HL-60 (cell line): ENCODE data around the gene NLRX1.

Experiments
- DNase-seq, 2 experiments: peaks; one replicate each; pipeline ENCODE4 v3.0.0-alpha.2; 2010 to 2020; ENCODE audit warnings: low read depth in 1 of 2, low spot score in 1 of 2
- H3K27ac ChIP-seq: fragments of 250-450 bp; sonication (Bioruptor Pico); replicated peaks from 2 replicates; pipeline ENCODE4 v1.5.1; 2020; ENCODE audit warnings: mild to moderate bottlenecking, moderate library complexity
- H3K27me3 ChIP-seq: fragments of 250-450 bp; sonication (Bioruptor Pico); 2 replicates; pipeline ENCODE4 v1.5.1; 2021; ENCODE audit warnings: mild to moderate bottlenecking, moderate library complexity; ENCODE audit not compliant: insufficient read depth, poor library complexity, severe bottlenecking
- H3K4me3 ChIP-seq: replicated peaks from 2 replicates; pipeline ENCODE4 v1.5.1; 2011; ENCODE audit warnings: mild to moderate bottlenecking, control low read depth, low read length; ENCODE audit not compliant: insufficient read depth
- GABPA ChIP-seq: IDR thresholded peaks from 2 replicates; pipeline ENCODE4 v1.6.1; 2012; ENCODE audit warnings: low read depth
- POLR2AphosphoS5 ChIP-seq: IDR thresholded peaks from 2 replicates; pipeline ENCODE4 v1.6.1; 2012; ENCODE audit warnings: low read depth
- SPI1 ChIP-seq: IDR thresholded peaks from 2 replicates; pipeline ENCODE4 v1.6.1; 2012; ENCODE audit warnings: low read depth, mild to moderate bottlenecking, borderline replicate concordance
- TF ChIP-seq, protein P1 (sequence below): IDR thresholded peaks from 2 replicates; pipeline ENCODE4 v1.6.1; 2012; ENCODE audit warnings: low read depth; ENCODE audit not compliant: insufficient replicate concordance
- TF ChIP-seq, protein P2 (sequence below): IDR thresholded peaks from one replicate; pipeline ENCODE4 v1.5.1; 2011; ENCODE audit warnings: low read length, control low read depth, inconsistent platforms; ENCODE audit not compliant: insufficient read depth

NLRX1 gene

DNA sequence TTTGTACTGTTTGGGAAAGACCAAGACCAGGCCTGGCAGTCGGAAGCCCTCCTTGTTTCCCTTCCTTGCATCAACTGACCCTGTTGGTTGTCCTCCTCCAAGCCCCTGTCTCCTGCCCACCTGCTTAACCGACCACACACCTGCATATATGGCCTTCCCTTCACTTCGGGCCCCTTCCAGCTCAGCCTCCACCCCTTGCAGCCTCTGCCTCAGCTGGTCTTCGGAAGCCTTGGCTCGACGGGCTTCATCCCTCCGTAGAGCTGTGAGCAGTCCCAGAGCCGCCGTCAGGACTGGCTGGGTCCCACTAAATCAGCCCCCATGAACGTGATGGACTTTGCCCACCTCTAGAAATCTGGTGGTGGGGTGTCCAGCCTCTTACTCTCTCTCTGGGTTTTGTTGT, 25.1 kb downstream of the NLRX1 start:
- no peak overlapping the region for H3K27ac ChIP-seq

DNA sequence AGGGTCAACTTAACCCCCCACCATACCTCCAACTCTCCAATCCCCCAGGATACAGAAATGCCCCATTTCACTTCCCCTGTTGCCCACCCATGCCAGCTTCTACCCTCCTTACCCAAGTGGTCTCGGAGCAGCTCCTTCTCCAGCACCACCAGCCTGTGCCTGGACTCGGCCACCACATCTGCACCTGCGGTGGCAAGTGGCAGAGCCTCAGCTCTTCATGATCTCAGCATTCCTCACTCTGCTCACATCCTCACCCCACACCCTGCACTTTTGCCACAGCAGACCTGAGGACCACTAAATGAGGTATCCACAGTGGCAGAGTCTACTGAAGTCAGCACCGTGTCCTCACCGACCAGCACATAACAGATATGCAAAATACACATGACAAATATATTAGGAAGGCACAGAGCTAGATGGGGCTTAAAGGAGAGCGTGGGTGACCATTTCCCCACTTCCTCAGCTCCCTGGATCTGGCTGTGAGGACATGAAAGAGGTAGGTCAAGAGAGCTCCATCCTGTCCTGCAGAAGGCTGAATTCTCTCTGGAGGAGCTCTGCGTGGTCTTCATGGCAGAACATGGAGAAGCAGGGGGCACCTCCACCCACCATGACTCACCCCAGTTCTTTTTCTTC, 26.4 kb downstream of the NLRX1 start:
- H3K27ac ChIP-seq: no peak overlapping the region
- TF ChIP-seq SPI1 (no peak), GABPA (no peak), POLR2AphosphoS5 (no peak)
- TF ChIP-seq, protein P1, sequence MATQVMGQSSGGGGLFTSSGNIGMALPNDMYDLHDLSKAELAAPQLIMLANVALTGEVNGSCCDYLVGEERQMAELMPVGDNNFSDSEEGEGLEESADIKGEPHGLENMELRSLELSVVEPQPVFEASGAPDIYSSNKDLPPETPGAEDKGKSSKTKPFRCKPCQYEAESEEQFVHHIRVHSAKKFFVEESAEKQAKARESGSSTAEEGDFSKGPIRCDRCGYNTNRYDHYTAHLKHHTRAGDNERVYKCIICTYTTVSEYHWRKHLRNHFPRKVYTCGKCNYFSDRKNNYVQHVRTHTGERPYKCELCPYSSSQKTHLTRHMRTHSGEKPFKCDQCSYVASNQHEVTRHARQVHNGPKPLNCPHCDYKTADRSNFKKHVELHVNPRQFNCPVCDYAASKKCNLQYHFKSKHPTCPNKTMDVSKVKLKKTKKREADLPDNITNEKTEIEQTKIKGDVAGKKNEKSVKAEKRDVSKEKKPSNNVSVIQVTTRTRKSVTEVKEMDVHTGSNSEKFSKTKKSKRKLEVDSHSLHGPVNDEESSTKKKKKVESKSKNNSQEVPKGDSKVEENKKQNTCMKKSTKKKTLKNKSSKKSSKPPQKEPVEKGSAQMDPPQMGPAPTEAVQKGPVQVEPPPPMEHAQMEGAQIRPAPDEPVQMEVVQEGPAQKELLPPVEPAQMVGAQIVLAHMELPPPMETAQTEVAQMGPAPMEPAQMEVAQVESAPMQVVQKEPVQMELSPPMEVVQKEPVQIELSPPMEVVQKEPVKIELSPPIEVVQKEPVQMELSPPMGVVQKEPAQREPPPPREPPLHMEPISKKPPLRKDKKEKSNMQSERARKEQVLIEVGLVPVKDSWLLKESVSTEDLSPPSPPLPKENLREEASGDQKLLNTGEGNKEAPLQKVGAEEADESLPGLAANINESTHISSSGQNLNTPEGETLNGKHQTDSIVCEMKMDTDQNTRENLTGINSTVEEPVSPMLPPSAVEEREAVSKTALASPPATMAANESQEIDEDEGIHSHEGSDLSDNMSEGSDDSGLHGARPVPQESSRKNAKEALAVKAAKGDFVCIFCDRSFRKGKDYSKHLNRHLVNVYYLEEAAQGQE: no peak
- TF ChIP-seq, protein P2, sequence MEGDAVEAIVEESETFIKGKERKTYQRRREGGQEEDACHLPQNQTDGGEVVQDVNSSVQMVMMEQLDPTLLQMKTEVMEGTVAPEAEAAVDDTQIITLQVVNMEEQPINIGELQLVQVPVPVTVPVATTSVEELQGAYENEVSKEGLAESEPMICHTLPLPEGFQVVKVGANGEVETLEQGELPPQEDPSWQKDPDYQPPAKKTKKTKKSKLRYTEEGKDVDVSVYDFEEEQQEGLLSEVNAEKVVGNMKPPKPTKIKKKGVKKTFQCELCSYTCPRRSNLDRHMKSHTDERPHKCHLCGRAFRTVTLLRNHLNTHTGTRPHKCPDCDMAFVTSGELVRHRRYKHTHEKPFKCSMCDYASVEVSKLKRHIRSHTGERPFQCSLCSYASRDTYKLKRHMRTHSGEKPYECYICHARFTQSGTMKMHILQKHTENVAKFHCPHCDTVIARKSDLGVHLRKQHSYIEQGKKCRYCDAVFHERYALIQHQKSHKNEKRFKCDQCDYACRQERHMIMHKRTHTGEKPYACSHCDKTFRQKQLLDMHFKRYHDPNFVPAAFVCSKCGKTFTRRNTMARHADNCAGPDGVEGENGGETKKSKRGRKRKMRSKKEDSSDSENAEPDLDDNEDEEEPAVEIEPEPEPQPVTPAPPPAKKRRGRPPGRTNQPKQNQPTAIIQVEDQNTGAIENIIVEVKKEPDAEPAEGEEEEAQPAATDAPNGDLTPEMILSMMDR: no peak
- no peaks in the 10 kb centered on the region for H3K27me3 ChIP-seq
- no peak overlapping the region for H3K4me3 ChIP-seq
- no peak for DNase-seq

More for the DNA sequence above, 25.1 kb downstream of the NLRX1 start:
- DNase-seq: no peak
- no peak overlapping the region for H3K4me3 ChIP-seq
- H3K27me3 ChIP-seq: no peaks in the 10 kb centered on the region
- TF ChIP-seq, protein P2: no peak
- TF ChIP-seq POLR2AphosphoS5 (no peak), SPI1 (no peak), GABPA (no peak)
- TF ChIP-seq, protein P1: no peak

DNA sequence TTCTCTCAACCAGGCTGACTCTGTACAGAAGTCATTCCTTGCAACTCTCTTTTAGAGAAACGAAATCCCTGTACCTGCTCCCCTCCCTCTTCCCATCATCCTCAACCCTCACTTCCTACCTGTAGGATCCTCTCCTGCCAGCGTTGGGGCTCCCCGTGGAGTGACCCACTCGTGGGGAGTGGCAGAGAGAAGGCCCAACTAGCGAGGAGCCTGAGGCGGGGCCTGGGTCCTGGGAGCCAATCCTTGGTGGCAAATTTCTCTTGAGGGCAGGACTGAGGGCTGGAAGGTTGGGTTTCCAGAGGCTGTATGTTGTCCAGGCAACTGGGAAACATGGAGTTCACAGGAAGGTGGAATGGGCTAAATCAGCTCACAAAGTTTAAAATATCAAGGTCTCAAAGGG, 27.2 kb downstream of the NLRX1 start:
- no peak for DNase-seq
- TF ChIP-seq, protein P2: no peak
- TF ChIP-seq, protein P1: no peak
- TF ChIP-seq POLR2AphosphoS5 (no peak), SPI1 (no peak), GABPA (no peak)
- no peak overlapping the region for H3K4me3 ChIP-seq

More for the DNA sequence above, 27.2 kb downstream of the NLRX1 start:
- Histone ChIP-seq H3K27ac (no peak overlapping the region; the same call in 1 of the 2 replicates), H3K27me3 (no peaks in the 10 kb centered on the region)
